SU-DHL-6 (cell line): Measurements from ENCODE around the gene EAF2.

ENCODE experiments used
- EZH2phosphoT487 ChIP-seq: fragments of 200-600 bp; sonication (generic), shearing (Covaris generic); conservative IDR thresholded peaks from 2 replicates; pipeline ENCODE4 v1.6.1; 2018; ENCODE audit warnings: mild to moderate bottlenecking, antibody characterized with exemption, low read length, moderate library complexity, mixed read lengths
- TF ChIP-seq, protein P1 (sequence below): fragments of 200-600 bp; sonication (generic); IDR thresholded peaks from one replicate; pipeline ENCODE4 v1.5.1; 2017; ENCODE audit warnings: antibody characterized with exemption, mild to moderate bottlenecking, low read length, moderate library complexity; ENCODE audit not compliant: insufficient read depth, poor library complexity, severe bottlenecking

DNA sequence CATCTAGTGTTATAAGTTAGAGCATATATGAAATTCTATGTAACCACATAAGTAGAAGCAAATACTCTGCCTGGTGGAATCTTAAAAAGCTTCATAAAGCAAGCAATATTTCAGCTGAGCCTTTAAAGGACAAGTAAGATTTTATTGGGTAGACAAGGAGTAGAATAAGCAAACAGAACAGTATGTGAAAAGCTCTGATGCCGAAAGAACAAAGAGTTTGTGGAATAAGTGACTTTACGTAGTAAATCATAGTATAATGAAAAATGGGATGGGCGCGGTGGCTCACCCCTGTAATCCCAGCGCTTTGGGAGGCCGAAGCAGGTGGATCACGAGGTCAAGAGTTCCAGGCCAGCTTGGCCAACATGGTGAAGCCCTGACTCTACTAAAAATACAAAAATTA, 9.9 kb downstream of the EAF2 start:
- TF ChIP-seq, protein P1, sequence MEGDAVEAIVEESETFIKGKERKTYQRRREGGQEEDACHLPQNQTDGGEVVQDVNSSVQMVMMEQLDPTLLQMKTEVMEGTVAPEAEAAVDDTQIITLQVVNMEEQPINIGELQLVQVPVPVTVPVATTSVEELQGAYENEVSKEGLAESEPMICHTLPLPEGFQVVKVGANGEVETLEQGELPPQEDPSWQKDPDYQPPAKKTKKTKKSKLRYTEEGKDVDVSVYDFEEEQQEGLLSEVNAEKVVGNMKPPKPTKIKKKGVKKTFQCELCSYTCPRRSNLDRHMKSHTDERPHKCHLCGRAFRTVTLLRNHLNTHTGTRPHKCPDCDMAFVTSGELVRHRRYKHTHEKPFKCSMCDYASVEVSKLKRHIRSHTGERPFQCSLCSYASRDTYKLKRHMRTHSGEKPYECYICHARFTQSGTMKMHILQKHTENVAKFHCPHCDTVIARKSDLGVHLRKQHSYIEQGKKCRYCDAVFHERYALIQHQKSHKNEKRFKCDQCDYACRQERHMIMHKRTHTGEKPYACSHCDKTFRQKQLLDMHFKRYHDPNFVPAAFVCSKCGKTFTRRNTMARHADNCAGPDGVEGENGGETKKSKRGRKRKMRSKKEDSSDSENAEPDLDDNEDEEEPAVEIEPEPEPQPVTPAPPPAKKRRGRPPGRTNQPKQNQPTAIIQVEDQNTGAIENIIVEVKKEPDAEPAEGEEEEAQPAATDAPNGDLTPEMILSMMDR = no peak
- no peak for TF ChIP-seq EZH2phosphoT487
